WTC11 (cell line): ENCODE results near the gene AKAP7. TPM values are rescaled to one million over a fixed set of nuclear protein-coding genes. Genes with fewer than 3 reads are reported as not detected.

Source experiments
- ATAC-seq: fragments of 200-7000 bp; cut with Tn5 transposase; 2 replicates; pipeline ENCODE4 v1.10.0; 2021; ENCODE audit warnings: mild to moderate bottlenecking, moderate library complexity
- CTCF ChIA-PET: fragments of 300-600 bp; sonication (Branson Sonifier 250); formaldehyde crosslinking; loops from one replicate; lab custom pipeline; 2021; ENCODE audit warnings: antibody characterized with exemption; lab: Charles Lee
- POLR2A ChIA-PET: fragments of 350-600 bp; sonication (Branson Sonifier 250); formaldehyde crosslinking; loops from one replicate; lab custom pipeline; 2021; ENCODE audit warnings: antibody characterized with exemption; lab: Charles Lee
- DNase-seq: peaks from one replicate; pipeline ENCODE4 v3.0.0; 2021; ENCODE audit warnings: low spot score
- H3K27ac Mint-ChIP-seq: 2 replicates; pipeline ENCODE4 v1.8.0; 2021; ENCODE audit warnings: mixed read lengths
- H3K27me3 Mint-ChIP-seq: 2 replicates; pipeline ENCODE4 v1.8.0; 2021; ENCODE audit warnings: low read depth, mild to moderate bottlenecking, moderate library complexity, mixed read lengths
- H3K36me3 Mint-ChIP-seq: 2 replicates; pipeline ENCODE4 v1.8.0; 2021; ENCODE audit warnings: mixed read lengths
- H3K4me1 Mint-ChIP-seq: 2 replicates; pipeline ENCODE4 v1.8.0; 2022; ENCODE audit warnings: mixed read lengths
- H3K4me3 Mint-ChIP-seq: 2 replicates; pipeline ENCODE4 v1.8.0; 2021; ENCODE audit warnings: mild to moderate bottlenecking, moderate library complexity, mixed read lengths
- H3K9me3 Mint-ChIP-seq: 2 replicates; pipeline ENCODE4 v1.8.0; 2021; ENCODE audit warnings: mixed read lengths
- ATF1 ChIP-seq: sonication (generic); formaldehyde crosslinking; IDR thresholded peaks from 2 replicates; pipeline ENCODE4 v1.8.1; 2023; ENCODE audit warnings: mild to moderate bottlenecking, moderate library complexity, missing genetic modification reagents
- ATF2 ChIP-seq: sonication (generic); formaldehyde crosslinking; IDR thresholded peaks from 2 replicates; pipeline ENCODE4 v1.8.1; 2022; ENCODE audit warnings: low read depth, missing genetic modification reagents, borderline replicate concordance
- ELF4 ChIP-seq: sonication (generic); formaldehyde crosslinking; IDR thresholded peaks from 2 replicates; pipeline ENCODE4 v1.8.1; 2022; ENCODE audit warnings: low read depth, mild to moderate bottlenecking, moderate library complexity, missing genetic modification reagents
- EMX1 ChIP-seq: fragments of 250-450 bp; sonication (Bioruptor Pico); IDR thresholded peaks from 2 replicates; pipeline ENCODE4 v1.8.0; 2021; ENCODE audit warnings: mild to moderate bottlenecking
- FOXP1 ChIP-seq: sonication (generic); formaldehyde crosslinking; IDR thresholded peaks from 2 replicates; pipeline ENCODE4 v1.8.0; 2022; ENCODE audit warnings: missing genetic modification reagents, mild to moderate bottlenecking, moderate library complexity, borderline replicate concordance
- HMGXB4 ChIP-seq: sonication (generic); formaldehyde crosslinking; IDR thresholded peaks from 2 replicates; pipeline ENCODE4 v1.8.1; 2023; ENCODE audit warnings: mild to moderate bottlenecking, moderate library complexity, missing genetic modification reagents
- MYBL2 ChIP-seq: sonication (generic); formaldehyde crosslinking; IDR thresholded peaks from 2 replicates; pipeline ENCODE4 v1.8.1; 2023; ENCODE audit warnings: mild to moderate bottlenecking, moderate library complexity, missing genetic modification reagents
- NR2C2 ChIP-seq: sonication (generic); formaldehyde crosslinking; IDR thresholded peaks from 2 replicates; pipeline ENCODE4 v1.8.0; 2022; ENCODE audit warnings: mild to moderate bottlenecking, missing genetic modification reagents
- NR3C1 ChIP-seq: sonication (generic); formaldehyde crosslinking; conservative IDR thresholded peaks from 2 replicates; pipeline ENCODE4 v1.8.1; 2023; ENCODE audit warnings: low read depth, mild to moderate bottlenecking, missing genetic modification reagents
- PRDM15 ChIP-seq: sonication (generic); formaldehyde crosslinking; IDR thresholded peaks from 2 replicates; pipeline ENCODE4 v1.8.0; 2022; ENCODE audit warnings: missing genetic modification reagents
- RORB ChIP-seq: fragments of 250-450 bp; sonication (Bioruptor Pico); IDR thresholded peaks from 2 replicates; pipeline ENCODE4 v1.9.0; 2021; ENCODE audit warnings: mild to moderate bottlenecking
- ZBTB21 ChIP-seq: sonication (generic); formaldehyde crosslinking; IDR thresholded peaks from 2 replicates; pipeline ENCODE4 v1.8.1; 2023; ENCODE audit warnings: mild to moderate bottlenecking, missing genetic modification reagents, borderline replicate concordance
- ZMAT4 ChIP-seq: fragments of 250-450 bp; sonication (Bioruptor Pico); IDR thresholded peaks from 2 replicates; pipeline ENCODE4 v1.9.0; 2021; ENCODE audit warnings: mild to moderate bottlenecking
- ZNF416 ChIP-seq: fragments of 250-450 bp; sonication (Bioruptor Pico); IDR thresholded peaks from 2 replicates; pipeline ENCODE4 v1.9.0; 2021; ENCODE audit warnings: mild to moderate bottlenecking, inconsistent platforms
- total RNA-seq: library from RNA; stranded (reverse); gene quantifications from 3 replicates; pipeline ENCODE4 v1.2.3, GENCODE V29; 2021
- TF ChIP-seq, protein P1 (sequence below): sonication (generic); formaldehyde crosslinking; IDR thresholded peaks from 2 replicates; pipeline ENCODE4 v1.8.1; 2022; ENCODE audit warnings: mild to moderate bottlenecking, moderate library complexity, missing genetic modification reagents
- TF ChIP-seq, protein P2 (sequence below): sonication (generic); formaldehyde crosslinking; IDR thresholded peaks from 2 replicates; pipeline ENCODE4 v1.8.0; 2023; ENCODE audit warnings: missing genetic modification reagents
- TF ChIP-seq, protein P3 (sequence below): sonication (generic); formaldehyde crosslinking; IDR thresholded peaks from 2 replicates; pipeline ENCODE4 v1.8.0; 2022; ENCODE audit warnings: mild to moderate bottlenecking, missing genetic modification reagents
- TF ChIP-seq, protein P4 (sequence below): sonication (generic); formaldehyde crosslinking; IDR thresholded peaks from 2 replicates; pipeline ENCODE4 v1.8.1; 2023; ENCODE audit warnings: mild to moderate bottlenecking, missing genetic modification reagents, borderline replicate concordance

Gene AKAP7
- total RNA-seq, 1 experiment from 2014 or later, result 10.9 TPM

DNA sequence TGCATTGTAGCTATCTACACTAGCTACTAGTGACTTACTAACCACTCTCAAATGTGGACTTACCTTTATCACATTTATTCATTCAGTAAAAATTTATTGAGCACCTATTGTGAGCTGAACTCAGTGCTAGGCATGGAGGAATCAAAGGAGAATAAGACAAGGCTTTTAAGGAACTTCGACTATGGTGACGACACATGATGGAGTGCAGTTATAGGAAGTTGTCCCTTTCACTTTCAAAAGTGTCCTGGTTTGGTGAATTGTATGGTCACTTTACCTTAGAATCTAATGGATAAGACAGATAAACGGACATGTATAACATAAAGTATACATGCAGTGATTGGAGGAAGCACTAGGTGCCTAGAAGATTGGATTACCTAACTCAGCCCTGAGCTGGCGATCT is 4.3 kb downstream of the AKAP7 start:
- Mint-ChIP-seq H3K9me3 (peaks cover 25% of the 10 kb centered on the region), H3K4me3 (no peak overlapping the region), H3K27me3 (peaks cover 9% of the 10 kb centered on the region), H3K4me1 (peaks cover 28% of the 10 kb centered on the region), H3K36me3 (peaks cover 25% of the 10 kb centered on the region), H3K27ac (no peak overlapping the region)
- ATAC-seq (no peak), DNase-seq (no peak)
- TF ChIP-seq ZNF416 (no peak), ELF4 (CRISPR knock-in tag) (no peak), EMX1 (CRISPR knock-in tag) (no peak), RORB (CRISPR knock-in tag) (no peak), NR2C2 (CRISPR knock-in tag) (no peak), MYBL2 (no peak), FOXP1 (CRISPR knock-in tag) (no peak)
- TF ChIP-seq, protein P1, sequence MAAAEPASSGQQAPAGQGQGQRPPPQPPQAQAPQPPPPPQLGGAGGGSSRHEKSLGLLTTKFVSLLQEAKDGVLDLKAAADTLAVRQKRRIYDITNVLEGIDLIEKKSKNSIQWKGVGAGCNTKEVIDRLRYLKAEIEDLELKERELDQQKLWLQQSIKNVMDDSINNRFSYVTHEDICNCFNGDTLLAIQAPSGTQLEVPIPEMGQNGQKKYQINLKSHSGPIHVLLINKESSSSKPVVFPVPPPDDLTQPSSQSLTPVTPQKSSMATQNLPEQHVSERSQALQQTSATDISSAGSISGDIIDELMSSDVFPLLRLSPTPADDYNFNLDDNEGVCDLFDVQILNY (CRISPR knock-in tag), result no peak
- TF ChIP-seq, protein P2, sequence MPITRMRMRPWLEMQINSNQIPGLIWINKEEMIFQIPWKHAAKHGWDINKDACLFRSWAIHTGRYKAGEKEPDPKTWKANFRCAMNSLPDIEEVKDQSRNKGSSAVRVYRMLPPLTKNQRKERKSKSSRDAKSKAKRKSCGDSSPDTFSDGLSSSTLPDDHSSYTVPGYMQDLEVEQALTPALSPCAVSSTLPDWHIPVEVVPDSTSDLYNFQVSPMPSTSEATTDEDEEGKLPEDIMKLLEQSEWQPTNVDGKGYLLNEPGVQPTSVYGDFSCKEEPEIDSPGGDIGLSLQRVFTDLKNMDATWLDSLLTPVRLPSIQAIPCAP (CRISPR knock-in tag), result no peak
- ChIA-PET CTCF (interaction anchor here (0.6 to 1.8 kb wide), 4 partner anchors 22 to 901 kb away, joined by 3 to 9 read pairs (median 4); partner anchors contain the start of gene MED23), POLR2A (no interaction called here)

- TF ChIP-seq EMX1 (CRISPR knock-in tag), result no peak
- no peak for TF ChIP-seq ATF1 (CRISPR knock-in tag)
- no peak for TF ChIP-seq NR3C1 (CRISPR knock-in tag)
- TF ChIP-seq ATF2 (CRISPR knock-in tag), result no peak
- Mint-ChIP-seq H3K36me3 (peaks cover 25% of the 10 kb centered on the region), H3K9me3 (peaks cover 21% of the 10 kb centered on the region), H3K4me1 (peaks cover 15% of the 10 kb centered on the region; the same call in 1 of the 2 replicates), H3K27me3 (no peaks in the 10 kb centered on the region), H3K4me3 (no peak overlapping the region), H3K27ac (no peak overlapping the region)
- ATAC-seq (no peak), DNase-seq (no peak)
- POLR2A ChIA-PET, result no interaction called here
- CTCF ChIA-PET, result no interaction called here
Measured at GRCh38 chr6:131143319-131143718, 8.1 kb downstream of the AKAP7 start.

DNA sequence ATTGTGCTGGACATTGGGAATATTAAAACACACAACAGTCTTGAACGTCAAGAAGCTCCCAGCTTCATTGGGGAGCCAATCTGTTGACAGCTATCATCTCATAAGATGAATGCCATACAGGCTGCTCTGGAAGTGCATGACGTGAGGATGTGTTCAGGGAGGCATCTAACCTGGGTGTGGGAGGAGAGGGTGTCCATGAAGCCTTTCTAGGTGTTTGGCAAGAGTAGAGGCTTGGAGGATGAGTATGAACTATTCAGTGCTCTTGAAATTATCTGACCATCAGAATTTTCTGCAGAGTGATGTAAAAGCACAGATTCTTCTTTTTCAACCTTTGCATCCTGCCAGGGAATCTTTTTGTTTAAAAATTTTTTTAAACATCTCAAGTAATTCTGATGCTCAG is 11.6 kb downstream of the AKAP7 start:
- DNase-seq (no peak), ATAC-seq (no peak)
- Mint-ChIP-seq H3K27me3 (no peaks in the 10 kb centered on the region), H3K4me1 (0 out of 2 replicates have a peak, but pooled peaks cover 1% of the 10 kb centered on the region), H3K27ac (no peak overlapping the region), H3K9me3 (peaks cover 16% of the 10 kb centered on the region), H3K36me3 (peaks cover 16% of the 10 kb centered on the region), H3K4me3 (no peak overlapping the region)
- POLR2A ChIA-PET, result no interaction called here
- CTCF ChIA-PET, result no interaction called here
- TF ChIP-seq, protein P3, sequence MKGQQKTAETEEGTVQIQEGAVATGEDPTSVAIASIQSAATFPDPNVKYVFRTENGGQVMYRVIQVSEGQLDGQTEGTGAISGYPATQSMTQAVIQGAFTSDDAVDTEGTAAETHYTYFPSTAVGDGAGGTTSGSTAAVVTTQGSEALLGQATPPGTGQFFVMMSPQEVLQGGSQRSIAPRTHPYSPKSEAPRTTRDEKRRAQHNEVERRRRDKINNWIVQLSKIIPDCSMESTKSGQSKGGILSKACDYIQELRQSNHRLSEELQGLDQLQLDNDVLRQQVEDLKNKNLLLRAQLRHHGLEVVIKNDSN (CRISPR knock-in tag), result no peak
- no peak for TF ChIP-seq ZMAT4 (CRISPR knock-in tag)
- TF ChIP-seq ZBTB21 (CRISPR knock-in tag), result no peak
- no peak for TF ChIP-seq PRDM15 (CRISPR knock-in tag)
- TF ChIP-seq, protein P4, sequence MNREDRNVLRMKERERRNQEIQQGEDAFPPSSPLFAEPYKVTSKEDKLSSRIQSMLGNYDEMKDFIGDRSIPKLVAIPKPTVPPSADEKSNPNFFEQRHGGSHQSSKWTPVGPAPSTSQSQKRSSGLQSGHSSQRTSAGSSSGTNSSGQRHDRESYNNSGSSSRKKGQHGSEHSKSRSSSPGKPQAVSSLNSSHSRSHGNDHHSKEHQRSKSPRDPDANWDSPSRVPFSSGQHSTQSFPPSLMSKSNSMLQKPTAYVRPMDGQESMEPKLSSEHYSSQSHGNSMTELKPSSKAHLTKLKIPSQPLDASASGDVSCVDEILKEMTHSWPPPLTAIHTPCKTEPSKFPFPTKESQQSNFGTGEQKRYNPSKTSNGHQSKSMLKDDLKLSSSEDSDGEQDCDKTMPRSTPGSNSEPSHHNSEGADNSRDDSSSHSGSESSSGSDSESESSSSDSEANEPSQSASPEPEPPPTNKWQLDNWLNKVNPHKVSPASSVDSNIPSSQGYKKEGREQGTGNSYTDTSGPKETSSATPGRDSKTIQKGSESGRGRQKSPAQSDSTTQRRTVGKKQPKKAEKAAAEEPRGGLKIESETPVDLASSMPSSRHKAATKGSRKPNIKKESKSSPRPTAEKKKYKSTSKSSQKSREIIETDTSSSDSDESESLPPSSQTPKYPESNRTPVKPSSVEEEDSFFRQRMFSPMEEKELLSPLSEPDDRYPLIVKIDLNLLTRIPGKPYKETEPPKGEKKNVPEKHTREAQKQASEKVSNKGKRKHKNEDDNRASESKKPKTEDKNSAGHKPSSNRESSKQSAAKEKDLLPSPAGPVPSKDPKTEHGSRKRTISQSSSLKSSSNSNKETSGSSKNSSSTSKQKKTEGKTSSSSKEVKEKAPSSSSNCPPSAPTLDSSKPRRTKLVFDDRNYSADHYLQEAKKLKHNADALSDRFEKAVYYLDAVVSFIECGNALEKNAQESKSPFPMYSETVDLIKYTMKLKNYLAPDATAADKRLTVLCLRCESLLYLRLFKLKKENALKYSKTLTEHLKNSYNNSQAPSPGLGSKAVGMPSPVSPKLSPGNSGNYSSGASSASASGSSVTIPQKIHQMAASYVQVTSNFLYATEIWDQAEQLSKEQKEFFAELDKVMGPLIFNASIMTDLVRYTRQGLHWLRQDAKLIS (CRISPR knock-in tag), result no peak
- TF ChIP-seq HMGXB4 (CRISPR knock-in tag), result no peak
